GM18508 (cell line): ENCODE data around the gene EFCAB9.

Source experiments
- ATAC-seq: cut with Tn5 transposase; IDR thresholded peaks from one replicate; pipeline ENCODE4 v1.9.1; 2021; ENCODE audit warnings: moderate number of reproducible peaks; ENCODE audit not compliant: insufficient read depth, unreplicated experiment

Gene EFCAB9

GRCh38 chr5:172164769-172165212, 29.2 kb upstream of the EFCAB9 start:
- no peak for ATAC-seq

GRCh38 chr5:172165465-172165864, 28.5 kb upstream of the EFCAB9 start:
- ATAC-seq = no peak

- no peak for ATAC-seq
Observed at GRCh38 chr5:172166030-172166826, 27.7 kb upstream of the EFCAB9 start.

- no peak for ATAC-seq
Observed at GRCh38 chr5:172167895-172168294, 26.1 kb upstream of the EFCAB9 start.

- no peak for ATAC-seq
Observed at GRCh38 chr5:172168311-172168710, 25.7 kb upstream of the EFCAB9 start.

- no peak for ATAC-seq
Observed at GRCh38 chr5:172169216-172169615, 24.8 kb upstream of the EFCAB9 start.

GRCh38 chr5:172170251-172170701, 23.7 kb upstream of the EFCAB9 start:
- no peak for ATAC-seq

GRCh38 chr5:172171118-172171517, 22.9 kb upstream of the EFCAB9 start:
- ATAC-seq = no peak

GRCh38 chr5:172172912-172173563, 20.9 kb upstream of the EFCAB9 start:
- ATAC-seq = no peak

GRCh38 chr5:172173564-172174153, 20.3 kb upstream of the EFCAB9 start:
- ATAC-seq = no peak

GRCh38 chr5:172175263-172175719, 18.7 kb upstream of the EFCAB9 start:
- peak; percentile 33 for ATAC-seq

GRCh38 chr5:172177176-172177575, 16.8 kb upstream of the EFCAB9 start:
- no peak for ATAC-seq

- no peak for ATAC-seq
Observed at GRCh38 chr5:172178301-172178987, 15.5 kb upstream of the EFCAB9 start.

- ATAC-seq = peak; percentile 32
Observed at GRCh38 chr5:172178991-172179989, 14.7 kb upstream of the EFCAB9 start.

- no peak for ATAC-seq
Observed at GRCh38 chr5:172180936-172181335, 13.0 kb upstream of the EFCAB9 start.

GRCh38 chr5:172182291-172182690, 11.7 kb upstream of the EFCAB9 start:
- no peak for ATAC-seq

GRCh38 chr5:172183881-172184280, 10.1 kb upstream of the EFCAB9 start:
- ATAC-seq = no peak

- ATAC-seq = no peak
Observed at GRCh38 chr5:172185096-172185461, 8.9 kb upstream of the EFCAB9 start.

- ATAC-seq = no peak
Observed at GRCh38 chr5:172186114-172186695, 7.8 kb upstream of the EFCAB9 start.
